ENCODE data around the gene MGP.

DNA sequence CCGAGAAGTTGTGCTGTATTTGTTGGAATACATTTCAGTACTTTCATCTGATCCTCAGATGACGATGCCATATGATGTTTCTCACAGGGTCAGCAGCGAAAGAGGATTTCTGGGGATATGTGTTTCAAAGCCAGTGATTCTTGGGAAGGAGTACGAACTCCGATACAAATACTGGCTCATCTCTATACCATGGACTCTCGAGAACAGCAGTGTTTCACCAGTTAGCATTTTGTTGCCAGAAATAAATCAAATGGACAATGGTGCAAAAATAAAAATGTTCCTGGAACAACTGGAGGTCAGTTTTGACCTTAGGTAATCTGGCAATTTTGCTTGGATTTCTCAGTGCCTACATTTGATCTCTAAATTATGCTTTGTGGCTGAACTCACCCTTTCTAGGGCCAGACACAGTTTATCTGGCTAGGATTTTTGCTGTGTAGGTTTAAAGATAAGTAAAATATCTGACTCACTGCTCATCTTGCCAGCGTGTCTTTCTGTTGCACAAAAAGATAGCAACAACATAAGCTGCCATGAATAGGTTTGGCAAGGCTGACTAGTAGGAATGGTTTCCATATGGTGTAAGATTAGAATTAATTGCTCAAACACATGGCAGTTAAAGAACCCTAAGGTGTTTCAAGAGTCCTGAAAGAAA lies 11.0 kb upstream of the MGP start:
- TF ChIP-seq, protein P1, sequence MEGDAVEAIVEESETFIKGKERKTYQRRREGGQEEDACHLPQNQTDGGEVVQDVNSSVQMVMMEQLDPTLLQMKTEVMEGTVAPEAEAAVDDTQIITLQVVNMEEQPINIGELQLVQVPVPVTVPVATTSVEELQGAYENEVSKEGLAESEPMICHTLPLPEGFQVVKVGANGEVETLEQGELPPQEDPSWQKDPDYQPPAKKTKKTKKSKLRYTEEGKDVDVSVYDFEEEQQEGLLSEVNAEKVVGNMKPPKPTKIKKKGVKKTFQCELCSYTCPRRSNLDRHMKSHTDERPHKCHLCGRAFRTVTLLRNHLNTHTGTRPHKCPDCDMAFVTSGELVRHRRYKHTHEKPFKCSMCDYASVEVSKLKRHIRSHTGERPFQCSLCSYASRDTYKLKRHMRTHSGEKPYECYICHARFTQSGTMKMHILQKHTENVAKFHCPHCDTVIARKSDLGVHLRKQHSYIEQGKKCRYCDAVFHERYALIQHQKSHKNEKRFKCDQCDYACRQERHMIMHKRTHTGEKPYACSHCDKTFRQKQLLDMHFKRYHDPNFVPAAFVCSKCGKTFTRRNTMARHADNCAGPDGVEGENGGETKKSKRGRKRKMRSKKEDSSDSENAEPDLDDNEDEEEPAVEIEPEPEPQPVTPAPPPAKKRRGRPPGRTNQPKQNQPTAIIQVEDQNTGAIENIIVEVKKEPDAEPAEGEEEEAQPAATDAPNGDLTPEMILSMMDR (IDR thresholded peaks at IDR 0.05; ENCODE audit: low read length): no peak
- no peak for TF ChIP-seq EZH2 (IDR thresholded peaks at IDR 0.05; ENCODE audit: borderline replicate concordance, low read length)
